Dedifferentiated amniotic fluid mesenchymal stem cell (primary cell): ENCODE measurements around the gene PVRIG.
A peak's percentile ranks its signal among the peaks of the same experiment; 100 is the strongest.
"Not testable (repeated sequence)": the region's sequence is repeated elsewhere in the genome, so short reads cannot be mapped to it uniquely, and the experiment has no call there.

Experiments used
- DNase-seq: peaks from one replicate; pipeline ENCODE4 v3.0.0-alpha.2; 2016; ENCODE audit errors: extremely low spot score

PVRIG gene

GRCh38 chr7:100219801-100220585, at the start of gene PVRIG:
Gene PVRIG (plus strand): TSS chr7:100219949. CDS start chr7:100219971, 22 bp downstream.
- DNase-seq = not testable (repeated sequence)

- no peak for DNase-seq
Measured at GRCh38 chr7:100170101-100170897, 49.5 kb upstream of the PVRIG start.

- no peak for DNase-seq
Measured at GRCh38 chr7:100171087-100171681, 48.6 kb upstream of the PVRIG start.

- no peak for DNase-seq
Measured at GRCh38 chr7:100171840-100172239, 47.9 kb upstream of the PVRIG start.

GRCh38 chr7:100173806-100174495, 45.8 kb upstream of the PVRIG start:
- DNase-seq = no peak

- DNase-seq = no peak
Measured at GRCh38 chr7:100174582-100174981, 45.2 kb upstream of the PVRIG start.

GRCh38 chr7:100175296-100175935, 44.3 kb upstream of the PVRIG start:
- no peak for DNase-seq

- no peak for DNase-seq
Measured at GRCh38 chr7:100176096-100177044, 43.4 kb upstream of the PVRIG start.

GRCh38 chr7:100177045-100178001, 42.4 kb upstream of the PVRIG start, which contains the start of the genes GPC2 and STAG3:
Gene GPC2 (minus strand): TSS chr7:100177381. CDS start chr7:100177199, 182 bp downstream.
Gene STAG3 (plus strand): TSS chr7:100177918. CDS start chr7:100180557, 2,639 bp downstream.
- peak; percentile 95 for DNase-seq

- not testable (repeated sequence) for DNase-seq
Measured at GRCh38 chr7:100180084-100180483, 39.7 kb upstream of the PVRIG start.

GRCh38 chr7:100182616-100183015, 37.1 kb upstream of the PVRIG start:
- not testable (repeated sequence) for DNase-seq

GRCh38 chr7:100183090-100183489, 36.7 kb upstream of the PVRIG start:
- not testable (repeated sequence) for DNase-seq

- DNase-seq = no peak
Measured at GRCh38 chr7:100185726-100186125, 34.0 kb upstream of the PVRIG start.

GRCh38 chr7:100189061-100189460, 30.7 kb upstream of the PVRIG start:
- DNase-seq = no peak

- peak; percentile 42 for DNase-seq
Measured at GRCh38 chr7:100190048-100190711, 29.6 kb upstream of the PVRIG start.

GRCh38 chr7:100191775-100192174, 28.0 kb upstream of the PVRIG start:
- no peak for DNase-seq

GRCh38 chr7:100192281-100192862, 27.4 kb upstream of the PVRIG start:
- DNase-seq = not testable (repeated sequence)

GRCh38 chr7:100192969-100193368, 26.8 kb upstream of the PVRIG start:
- no peak for DNase-seq
